CD4-positive, alpha-beta T cell treated with Interferon alpha-2 for 1 hour (primary cell): ENCODE results near the gene SLC1A5.
A peak's percentile ranks its signal among the peaks of the same experiment; 100 is the strongest.

ENCODE experiments used
- DNase-seq, 2 donors: peaks; one replicate each; pipeline ENCODE4 v3.0.0-alpha.2; 2020 to 2022

SLC1A5 gene

GRCh38 chr19:46741447-46741846 lies 46.9 kb downstream of the SLC1A5 start:
- no peak for DNase-seq

GRCh38 chr19:46739290-46739771 lies 49.1 kb downstream of the SLC1A5 start:
- DNase-seq, result no peak

- no peak for DNase-seq
These were observed 50.6 kb downstream of the SLC1A5 start for GRCh38 chr19:46737761-46738171.

- DNase-seq, result no peak
These were observed 51.1 kb downstream of the SLC1A5 start for GRCh38 chr19:46737298-46737654.

- no peak for DNase-seq
These were observed 51.7 kb downstream of the SLC1A5 start for GRCh38 chr19:46736531-46737297.

- DNase-seq, result no peak
These were observed 54.6 kb downstream of the SLC1A5 start for GRCh38 chr19:46733690-46734292.

GRCh38 chr19:46732966-46733689 lies 55.3 kb downstream of the SLC1A5 start:
- peak in 1 of 2 donors; percentile 62 for DNase-seq

GRCh38 chr19:46732172-46732938 lies 56.0 kb downstream of the SLC1A5 start:
- DNase-seq, result no peak

- DNase-seq, result peak in 1 of 2 donors; percentile 39
These were observed 56.8 kb downstream of the SLC1A5 start for GRCh38 chr19:46731584-46731983.

- DNase-seq, result peak in 1 of 2 donors; percentile 56
These were observed 57.3 kb downstream of the SLC1A5 start for GRCh38 chr19:46731007-46731501.

GRCh38 chr19:46730595-46730994 lies 57.8 kb downstream of the SLC1A5 start:
- no peak for DNase-seq

- DNase-seq, result no peak
These were observed 58.2 kb downstream of the SLC1A5 start for GRCh38 chr19:46730187-46730586.

- DNase-seq, result no peak
These were observed 58.7 kb downstream of the SLC1A5 start for GRCh38 chr19:46729696-46730095.

GRCh38 chr19:46728693-46729339 lies 59.6 kb downstream of the SLC1A5 start:
- peak; percentile 80 to 85 for DNase-seq

- DNase-seq, result no peak
These were observed 60.2 kb downstream of the SLC1A5 start for GRCh38 chr19:46728208-46728607.

GRCh38 chr19:46727757-46728156 lies 60.6 kb downstream of the SLC1A5 start:
- no peak for DNase-seq

GRCh38 chr19:46726971-46727501 lies 61.4 kb downstream of the SLC1A5 start:
- no peak for DNase-seq

GRCh38 chr19:46726551-46726950 lies 61.8 kb downstream of the SLC1A5 start:
- no peak for DNase-seq

GRCh38 chr19:46725859-46726393 lies 62.5 kb downstream of the SLC1A5 start:
- DNase-seq, result no peak

- DNase-seq, result no peak
These were observed 63.2 kb downstream of the SLC1A5 start for GRCh38 chr19:46725036-46725820.
